GM18867 (cell line): ENCODE results near the gene AKAP12.

Source experiments
- ATAC-seq: cut with Tn5 transposase; IDR thresholded peaks from one replicate; pipeline ENCODE4 v1.9.1; 2021; ENCODE audit warnings: mild to moderate bottlenecking, moderate library complexity; ENCODE audit not compliant: unreplicated experiment

Gene AKAP12

DNA sequence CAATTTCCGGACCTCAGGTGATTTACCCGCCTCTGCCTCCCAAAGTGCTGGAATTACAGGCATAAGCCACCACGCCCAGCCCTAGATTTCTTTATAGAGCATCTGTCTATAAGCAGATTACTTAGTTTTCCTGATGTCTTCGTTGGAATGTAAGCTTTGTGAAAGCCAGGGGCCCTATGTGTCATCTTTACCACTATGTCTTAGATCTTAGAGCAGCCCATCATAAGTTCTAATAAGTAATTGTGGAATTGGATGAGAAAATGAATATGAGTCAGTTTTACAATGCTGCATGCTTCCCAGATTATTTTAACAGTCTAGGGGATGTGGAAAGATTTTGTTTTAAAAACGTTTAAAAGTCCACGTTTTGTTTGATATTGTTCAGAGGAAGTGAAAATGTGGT lies 160.7 kb downstream of the AKAP12 start:
- no peak for ATAC-seq

DNA sequence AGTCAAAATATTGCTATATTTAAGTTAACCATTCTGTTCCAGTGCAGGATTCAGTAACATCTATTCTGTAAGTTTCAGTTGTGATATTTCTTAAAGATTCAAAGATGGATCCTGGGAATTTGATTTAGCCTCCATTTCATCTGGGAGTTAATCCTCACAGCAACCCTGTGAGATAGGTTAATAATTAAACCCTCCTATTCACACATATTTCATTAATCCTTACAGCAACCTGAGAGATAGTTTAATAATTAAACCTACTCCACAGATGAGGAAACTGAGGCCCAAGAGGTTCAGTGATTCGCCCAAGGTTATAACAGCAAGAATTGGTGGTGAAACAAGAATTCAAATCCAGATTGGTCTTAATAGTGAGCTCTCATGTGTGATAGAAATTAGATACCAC lies 162.5 kb downstream of the AKAP12 start:
- ATAC-seq, result no peak

DNA sequence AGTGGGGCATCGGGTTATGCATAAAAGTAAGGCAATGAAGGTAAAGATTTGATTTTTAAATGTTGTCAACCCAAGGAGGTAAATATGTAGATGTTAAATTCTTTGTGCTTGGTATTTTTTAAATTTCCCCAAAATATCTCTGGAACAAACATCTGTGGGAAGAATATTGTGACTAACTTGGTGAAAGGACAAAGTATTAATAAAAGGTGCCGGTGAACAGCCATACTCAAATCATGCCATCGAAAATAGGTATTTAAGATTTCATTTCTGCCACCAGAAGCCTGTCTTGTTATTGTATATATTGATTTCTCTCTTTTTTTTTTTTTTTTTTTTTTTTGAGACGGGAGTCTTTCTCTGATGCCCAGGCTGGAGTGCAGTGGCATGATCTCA lies 164.1 kb downstream of the AKAP12 start:
- ATAC-seq, result no peak
